Measurements from ENCODE around the gene TNFAIP6. TPM values are rescaled to one million over a fixed set of nuclear protein-coding genes. Genes with fewer than 3 reads are reported as not detected.

TNFAIP6 gene
- total RNA-seq, 1 experiment from 2014 or later = 0.11 TPM

- TF ChIP-seq ZNF425 (CRISPR knock-in tag; conservative IDR thresholded peaks at IDR 0.05) (no peak), ATF1 (CRISPR knock-in tag; IDR thresholded peaks at IDR 0.05) (no peak), ZNF423 (CRISPR knock-in tag; IDR thresholded peaks at IDR 0.05) (peak; percentile 10; the same call in 1 of the 2 replicates), NR3C1 (CRISPR knock-in tag; conservative IDR thresholded peaks at IDR 0.05; ENCODE audit: low read depth) (no peak), ZMAT4 (CRISPR knock-in tag; IDR thresholded peaks at IDR 0.05) (no peak)
Measured at GRCh38 chr2:151408788-151409600, 51.6 kb downstream of the TNFAIP6 start (continued).

GRCh38 chr2:151409601-151410484, 52.5 kb downstream of the TNFAIP6 start, which contains the start of gene RIF1:
Gene RIF1 (plus strand): TSS chr2:151409902. CDS start chr2:151410424, 522 bp downstream.
- peak; percentile 95 for DNase-seq (ENCODE audit: low spot score)
- ATAC-seq = peak; percentile 94
- POLR2A ChIA-PET = interaction anchor here (0.6 to 0.8 kb wide), 5 partner anchors 46 to 538 kb away, joined by 3 to 5 read pairs (median 4); partner anchors contain the start of gene RBM43
- Mint-ChIP-seq H3K27ac (peak within 1 kb of the TSS; percentile 98), H3K9me3 (peaks cover 4% of the 10 kb centered on the region), H3K4me1 (peaks cover 23% of the 10 kb centered on the region), H3K4me3 (peak within 1 kb of the TSS; percentile 97), H3K27me3 (ENCODE audit: low read depth) (no peaks in the 10 kb centered on the region; the same call in 1 of the 2 replicates), H3K36me3 (peaks cover 37% of the 10 kb centered on the region)
- CTCF ChIA-PET = interaction anchor here (0.6 to 1.8 kb wide), 15 partner anchors 27 to 689 kb away, joined by 3 to 12 read pairs (median 4); no protein-coding TSS in a partner anchor
- TF ChIP-seq FOXP1 (CRISPR knock-in tag; IDR thresholded peaks at IDR 0.05; ENCODE audit: borderline replicate concordance) (peak; percentile 51; the same call in 1 of the 2 replicates), E2F4 (CRISPR knock-in tag; IDR thresholded peaks at IDR 0.05; ENCODE audit: borderline replicate concordance, low read depth) (peak; percentile 93), NFE2L1 (CRISPR knock-in tag; IDR thresholded peaks at IDR 0.05) (peak; percentile 52; the same call in 1 of the 2 replicates), TEAD1 (CRISPR knock-in tag; IDR thresholded peaks at IDR 0.05) (peak; percentile 91; the same call in 1 of the 2 replicates), ZNF396 (CRISPR knock-in tag; IDR thresholded peaks at IDR 0.05; ENCODE audit: borderline replicate concordance) (no peak), ZNF317 (CRISPR knock-in tag; IDR thresholded peaks at IDR 0.05; ENCODE audit: borderline replicate concordance, low read depth) (no peak), ARID4B (CRISPR knock-in tag; IDR thresholded peaks at IDR 0.05; ENCODE audit: borderline replicate concordance) (peak; percentile 25; the same call in 1 of the 2 replicates), ATF2 (CRISPR knock-in tag; IDR thresholded peaks at IDR 0.05; ENCODE audit: borderline replicate concordance, low read depth) (0 out of 2 replicates have a peak, but pooled peaks have one; percentile 61), MYBL2 (CRISPR knock-in tag; IDR thresholded peaks at IDR 0.05) (peak; percentile 86), ZSCAN18 (CRISPR knock-in tag; IDR thresholded peaks at IDR 0.05) (no peak), ETV6 (CRISPR knock-in tag; IDR thresholded peaks at IDR 0.05) (peak; percentile 84), FOXP4 (CRISPR knock-in tag; IDR thresholded peaks at IDR 0.05) (peak; percentile 90), FOXJ3 (CRISPR knock-in tag; IDR thresholded peaks at IDR 0.05; ENCODE audit: borderline replicate concordance) (no peak)

All from WTC11 (cell line).